GM12878 (cell line): Measurements from ENCODE around the gene PREX1. TPM values are rescaled to one million over a fixed set of nuclear protein-coding genes. Genes with fewer than 3 reads are reported as not detected.

Source experiments
- ATAC-seq: fragments of 200-7000 bp; cut with Tn5 transposase; 3 replicates; pipeline ENCODE4 v1.9.1; 2020; ENCODE audit warnings: mild to moderate bottlenecking, moderate library complexity
- BruUV-seq: library from RNA; stranded (reverse); fragments of 400-500 nt; replicated peaks from 2 replicates; lab custom pipeline; 2021; lab: Mats Ljungman, UMichigan
- CTCF ChIA-PET: fragments of 300-600 bp; sonication (Branson Sonifier 250); formaldehyde crosslinking; extraction: SDS; loops from one replicate; lab custom pipeline; 2021; ENCODE audit warnings: inconsistent platforms; lab: Yijun Ruan, JAX
- POLR2A ChIA-PET: fragments of 350-600 bp; formaldehyde crosslinking; extraction: SDS; loops from one replicate; lab custom pipeline; 2021; ENCODE audit warnings: inconsistent platforms; lab: Charles Lee
- RAD21 ChIA-PET: fragments of 300-600 bp; sonication (Branson Sonifier 250); formaldehyde crosslinking; loops from one replicate; lab custom pipeline; 2023; ENCODE audit warnings: antibody characterized with exemption; ENCODE audit not compliant: unreplicated experiment; lab: Charles Lee
- SMC1A ChIA-PET: fragments of 300-600 bp; sonication (Branson Sonifier 250); formaldehyde crosslinking; loops from one replicate; lab custom pipeline; 2023; ENCODE audit not compliant: unreplicated experiment, uncharacterized antibody; lab: Charles Lee
- DNase-seq: peaks from one replicate; pipeline ENCODE4 v3.0.0-alpha.2; 2011; ENCODE audit warnings: low read depth, low spot score
- FAIRE-seq: peaks from 3 replicates; lab custom pipeline; 2011; peaks lifted over from hg19 to GRCh38; lab: Jason Lieb, UNC
- H2AFZ ChIP-seq: 2 replicates; pipeline ENCODE4 v1.6.0; 2011; ENCODE audit warnings: low read depth, low read length, control low read depth; ENCODE audit not compliant: control insufficient read depth
- H3K27ac ChIP-seq: 2 replicates; pipeline ENCODE4 v1.5.1; 2011; ENCODE audit warnings: control low read depth; ENCODE audit not compliant: control insufficient read depth, insufficient read depth
- H3K27me3 ChIP-seq, 2 experiments: replicated peaks in 1 of 2; 2 replicates each; pipeline versions ENCODE4 v1.6.0 to v1.6.1; 2011; ENCODE audit warnings: low read length in 1 of 2; ENCODE audit not compliant: control insufficient read depth in 2 of 2, insufficient read depth in 2 of 2
- H3K36me3 ChIP-seq, 2 experiments: 2 replicates each; pipeline ENCODE4 v1.5.1; 2011; ENCODE audit warnings: low read length in 1 of 2; ENCODE audit not compliant: control insufficient read depth in 2 of 2, insufficient read depth in 2 of 2
- H3K4me1 ChIP-seq: 2 replicates; pipeline ENCODE4 v1.6.1; 2011; ENCODE audit warnings: mild to moderate bottlenecking, low read length, moderate library complexity, mixed read lengths; ENCODE audit not compliant: control insufficient read depth, insufficient read depth
- H3K4me2 ChIP-seq: 2 replicates; pipeline ENCODE4 v1.6.0; 2011; ENCODE audit warnings: control low read depth; ENCODE audit not compliant: control insufficient read depth, insufficient read depth
- H3K4me3 ChIP-seq: fragments of 200-600 bp; sonication (generic); 2 replicates; pipeline ENCODE4 v1.5.1; 2016
- H3K79me2 ChIP-seq: 2 replicates; pipeline ENCODE4 v1.6.0; 2011; ENCODE audit warnings: low read length; ENCODE audit not compliant: control insufficient read depth, insufficient read depth
- H3K9ac ChIP-seq: 2 replicates; pipeline ENCODE4 v1.8.0; 2011; ENCODE audit warnings: low read length, control low read depth, mixed read lengths; ENCODE audit not compliant: control insufficient read depth, insufficient read depth
- H3K9me3 ChIP-seq: replicated peaks from 3 replicates; pipeline ENCODE4 v1.5.1; 2011; ENCODE audit warnings: mild to moderate bottlenecking, low read length; ENCODE audit not compliant: control insufficient read depth, insufficient read depth
- H4K20me1 ChIP-seq: 2 replicates; pipeline ENCODE4 v1.6.0; 2011; ENCODE audit not compliant: control insufficient read depth, insufficient read depth
- BHLHE40 ChIP-seq, 2 experiments: fragments of 450-650 bp in 1 of 2; IDR thresholded peaks; 2 replicates each; pipeline ENCODE4 v1.6.1; 2011 to 2017; ENCODE audit warnings: low read depth in 2 of 2, borderline replicate concordance in 1 of 2, improper control_type of control experiment in 1 of 2, low read length in 1 of 2, mild to moderate bottlenecking in 1 of 2
- CEBPZ ChIP-seq: fragments of 150-350 bp; IDR thresholded peaks from 2 replicates; pipeline ENCODE4 v1.6.1; 2016; ENCODE audit warnings: low read depth, low read length
- ESRRA ChIP-seq: IDR thresholded peaks from 2 replicates; pipeline ENCODE4 v1.6.1; 2012; ENCODE audit warnings: mild to moderate bottlenecking, low read length, improper control_type of control experiment
- FOXM1 ChIP-seq: IDR thresholded peaks from 2 replicates; pipeline ENCODE4 v1.6.1; 2012; ENCODE audit warnings: low read depth, mild to moderate bottlenecking, inconsistent platforms, low read length, moderate library complexity
- MTA3 ChIP-seq: IDR thresholded peaks from 2 replicates; pipeline ENCODE4 v1.6.1; 2012; ENCODE audit warnings: low read length, inconsistent platforms, borderline replicate concordance
- PML ChIP-seq: IDR thresholded peaks from 2 replicates; pipeline ENCODE4 v1.6.1; 2012; ENCODE audit warnings: low read length, inconsistent platforms
- RAD21 ChIP-seq: IDR thresholded peaks from 2 replicates; pipeline ENCODE4 v1.6.1; 2011; ENCODE audit warnings: mild to moderate bottlenecking, low read depth, low read length, moderate library complexity; ENCODE audit not compliant: insufficient read depth
- RUNX3 ChIP-seq: IDR thresholded peaks from 2 replicates; pipeline ENCODE4 v1.6.1; 2012; ENCODE audit warnings: low read length, inconsistent platforms
- SMARCA5 ChIP-seq: fragments of 450-650 bp; IDR thresholded peaks from 2 replicates; pipeline ENCODE4 v1.6.1; 2017; ENCODE audit warnings: mild to moderate bottlenecking
- SREBF1 ChIP-seq: IDR thresholded peaks from 2 replicates; pipeline ENCODE4 v1.6.1; 2012; ENCODE audit warnings: mild to moderate bottlenecking, low read length
- SREBF2 ChIP-seq: IDR thresholded peaks from 2 replicates; pipeline ENCODE4 v1.6.1; 2012; ENCODE audit warnings: mild to moderate bottlenecking, low read length
- WGBS: methylation state at CpG from one replicate; pipeline ENCODE4 v1.1.6; 2016; ENCODE audit warnings: low lambda C conversion rate; ENCODE audit not compliant: insufficient replicate concordance, insufficient coverage; ENCODE audit errors: missing lambda C conversion rate; 5-methylcytosine and 5-hydroxymethylcytosine counted together
- in situ Hi-C: fragments of 300-500 bp; cut with MboI; formaldehyde crosslinking; loops from 9 replicates; pipeline ENCODE4 v1.14.3; 2018; ENCODE audit warnings: mixed read lengths
- intact Hi-C: fragments of 100-400 bp; cut with micrococcal nuclease; formaldehyde crosslinking; loops from one replicate; pipeline ENCODE4 v1.14.2; 2022; ENCODE audit not compliant: unreplicated experiment
- polyA plus RNA-seq, 11 experiments: library from polyadenylated mRNA; depleted of rRNA in 4 of 11; unstranded in 6 of 11; stranded (reverse) in 5 of 11; fragments of >200 nt; fragmentation: Nextera tagmentation in 4 of 11; fragmentation: Illumina TruSeq in 1 of 11; extraction: Ambion mirVana in 4 of 11; extraction: Trizol in 1 of 11; gene quantifications; 1 replicate in 1 of 11; 2 replicates in 10 of 11; pipeline versions ENCODE4 v1.2.1 to v1.2.3, GENCODE V29; 2011 to 2016; ENCODE audit warnings: inconsistent platforms in 2 of 11, missing spikeins in 2 of 11, low read depth in 1 of 11
- total RNA-seq, 4 experiments: library from RNA; depleted of rRNA in 3 of 4; stranded (reverse); fragments of >200 nt in 3 of 4; fragmentation: Illumina TruSeq in 1 of 4; extraction: Trizol in 1 of 4; gene quantifications; 2 replicates each; pipeline versions ENCODE4 v1.2.1 to v1.2.3, GENCODE V29; 2013 to 2021
- TF ChIP-seq, protein P1 (sequence below): IDR thresholded peaks from 2 replicates; pipeline ENCODE4 v1.6.1; 2011; ENCODE audit warnings: low read depth, mild to moderate bottlenecking, low read length, moderate library complexity, borderline replicate concordance; ENCODE audit errors: extremely low read depth
- TF ChIP-seq, protein P2 (sequence below): fragments of 450-650 bp; IDR thresholded peaks from 2 replicates; pipeline ENCODE4 v1.6.1; 2017; ENCODE audit warnings: antibody characterized with exemption, mild to moderate bottlenecking, moderate library complexity

Gene PREX1
- total and polyA plus RNA-seq, 10 of the 15 experiments (the other 5 are each of a cell fraction or from before 2014, with no cell fraction given), result 2.6 to 114 (median 38.9) TPM

GRCh38 chr20:48600470-48600945, 227.3 kb downstream of the PREX1 start:
- ChIA-PET CTCF (no interaction called here), RAD21 (interaction anchor here (0.6 kb wide), 1 partner anchor 342 kb away, joined by 4 read pairs; no protein-coding TSS in a partner anchor)
- no TSS peak for BruUV-seq

More at GRCh38 chr20:48600470-48600945, 227.3 kb downstream of the PREX1 start:
- no peaks in the 10 kb centered on the region for H3K27me3 ChIP-seq
- ChIA-PET SMC1A (no interaction called here), POLR2A (no interaction called here)
- no peaks in the 10 kb centered on the region; the same call in 2 of the 3 replicates for H3K9me3 ChIP-seq
- ATAC-seq, result peak; percentile 53
- intact Hi-C loops, result no loop called here
- H3K27ac ChIP-seq, result no peak overlapping the region
- TF ChIP-seq BHLHE40 (IDR thresholded peaks at IDR 0.05; ENCODE audit: borderline replicate concordance in 1 of 2, low read depth in 2 of 2, low read length in 1 of 2) (peak in 1 of 2 experiments; percentile 76; a peak in 2 of 4 replicates), RUNX3 (0 out of 2 replicates have a peak, but pooled peaks have one; percentile 6), RAD21 (no peak), CEBPZ (no peak), FOXM1 (no peak), SREBF2 (no peak), MTA3 (no peak), SMARCA5 (no peak), SREBF1 (no peak), PML (no peak), ESRRA (no peak)
- TF ChIP-seq, protein P1, sequence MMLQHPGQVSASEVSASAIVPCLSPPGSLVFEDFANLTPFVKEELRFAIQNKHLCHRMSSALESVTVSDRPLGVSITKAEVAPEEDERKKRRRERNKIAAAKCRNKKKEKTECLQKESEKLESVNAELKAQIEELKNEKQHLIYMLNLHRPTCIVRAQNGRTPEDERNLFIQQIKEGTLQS, result no peak
- TF ChIP-seq, protein P2, sequence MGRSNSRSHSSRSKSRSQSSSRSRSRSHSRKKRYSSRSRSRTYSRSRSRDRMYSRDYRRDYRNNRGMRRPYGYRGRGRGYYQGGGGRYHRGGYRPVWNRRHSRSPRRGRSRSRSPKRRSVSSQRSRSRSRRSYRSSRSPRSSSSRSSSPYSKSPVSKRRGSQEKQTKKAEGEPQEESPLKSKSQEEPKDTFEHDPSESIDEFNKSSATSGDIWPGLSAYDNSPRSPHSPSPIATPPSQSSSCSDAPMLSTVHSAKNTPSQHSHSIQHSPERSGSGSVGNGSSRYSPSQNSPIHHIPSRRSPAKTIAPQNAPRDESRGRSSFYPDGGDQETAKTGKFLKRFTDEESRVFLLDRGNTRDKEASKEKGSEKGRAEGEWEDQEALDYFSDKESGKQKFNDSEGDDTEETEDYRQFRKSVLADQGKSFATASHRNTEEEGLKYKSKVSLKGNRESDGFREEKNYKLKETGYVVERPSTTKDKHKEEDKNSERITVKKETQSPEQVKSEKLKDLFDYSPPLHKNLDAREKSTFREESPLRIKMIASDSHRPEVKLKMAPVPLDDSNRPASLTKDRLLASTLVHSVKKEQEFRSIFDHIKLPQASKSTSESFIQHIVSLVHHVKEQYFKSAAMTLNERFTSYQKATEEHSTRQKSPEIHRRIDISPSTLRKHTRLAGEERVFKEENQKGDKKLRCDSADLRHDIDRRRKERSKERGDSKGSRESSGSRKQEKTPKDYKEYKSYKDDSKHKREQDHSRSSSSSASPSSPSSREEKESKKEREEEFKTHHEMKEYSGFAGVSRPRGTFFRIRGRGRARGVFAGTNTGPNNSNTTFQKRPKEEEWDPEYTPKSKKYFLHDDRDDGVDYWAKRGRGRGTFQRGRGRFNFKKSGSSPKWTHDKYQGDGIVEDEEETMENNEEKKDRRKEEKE, result no peak
- TF ChIP-seq, all 136 proteins: peak for 2
- H4K20me1 ChIP-seq, result no peaks in the 10 kb centered on the region
- no peaks in the 10 kb centered on the region for H3K79me2 ChIP-seq
- WGBS, result 36% methylated on average over 10 of the region's 10 CpGs
- H3K4me2 ChIP-seq, result no peak overlapping the region
- in situ Hi-C loops, result no loop called here
- FAIRE-seq (no peak), DNase-seq (no peak)
- H2AFZ ChIP-seq, result no peak overlapping the region
- no peaks in the 10 kb centered on the region for H3K36me3 ChIP-seq
- H3K4me1 ChIP-seq, result no peaks in the 10 kb centered on the region
- no peak overlapping the region for H3K9ac ChIP-seq
- no peak overlapping the region for H3K4me3 ChIP-seq
